GM18907 (cell line): ENCODE data around the gene RASSF4.

ENCODE experiments used
- ATAC-seq: cut with Tn5 transposase; IDR thresholded peaks from one replicate; pipeline ENCODE4 v1.9.1; 2021; ENCODE audit warnings: mild to moderate bottlenecking, moderate library complexity; ENCODE audit not compliant: unreplicated experiment

Gene RASSF4

GRCh38 chr10:44974628-44975430 lies 15.2 kb downstream of the RASSF4 start:
- ATAC-seq, result peak; percentile 64

- no peak for ATAC-seq
Observed at GRCh38 chr10:44975431-44976331, 16.1 kb downstream of the RASSF4 start.

- ATAC-seq, result no peak
Observed at GRCh38 chr10:44976352-44977198, 17.0 kb downstream of the RASSF4 start.

- no peak for ATAC-seq
Observed at GRCh38 chr10:44977287-44978212, 17.9 kb downstream of the RASSF4 start.

GRCh38 chr10:44978213-44978569 lies 18.6 kb downstream of the RASSF4 start:
- no peak for ATAC-seq

- ATAC-seq, result peak; percentile 33
Observed at GRCh38 chr10:44978570-44979280, 19.1 kb downstream of the RASSF4 start, which contains the start of gene DEPP1. Gene DEPP1 (minus strand): TSS chr10:44978809. CDS start chr10:44978030, 779 bp downstream.

- no peak for ATAC-seq
Observed at GRCh38 chr10:44979281-44980191, 19.9 kb downstream of the RASSF4 start.

- no peak for ATAC-seq
Observed at GRCh38 chr10:44980309-44981171, 20.9 kb downstream of the RASSF4 start.

GRCh38 chr10:44981172-44982113 lies 21.8 kb downstream of the RASSF4 start:
- ATAC-seq, result peak; percentile 59

- ATAC-seq, result no peak
Observed at GRCh38 chr10:44982114-44982460, 22.5 kb downstream of the RASSF4 start.

GRCh38 chr10:44982496-44982895 lies 22.9 kb downstream of the RASSF4 start:
- no peak for ATAC-seq

- ATAC-seq, result no peak
Observed at GRCh38 chr10:44983066-44983894, 23.7 kb downstream of the RASSF4 start.

GRCh38 chr10:44983895-44984278 lies 24.3 kb downstream of the RASSF4 start:
- ATAC-seq, result no peak

- no peak for ATAC-seq
Observed at GRCh38 chr10:44984671-44985101, 25.1 kb downstream of the RASSF4 start.

GRCh38 chr10:44985175-44985681 lies 25.6 kb downstream of the RASSF4 start:
- ATAC-seq, result no peak
